GM15510 (cell line): ENCODE results near the gene TNFAIP8.

Experiments
- POLR2A ChIP-seq: IDR thresholded peaks from 3 replicates; pipeline ENCODE4 v1.6.1; 2011; ENCODE audit warnings: borderline replicate concordance; ENCODE audit not compliant: insufficient read length; ENCODE audit errors: extremely low read depth

The TNFAIP8 gene

GRCh38 chr5:119322312-119322947 is 33.4 kb upstream of the TNFAIP8 start:
- TF ChIP-seq POLR2A, result no peak

- no peak for TF ChIP-seq POLR2A
These were observed 32.8 kb upstream of the TNFAIP8 start for GRCh38 chr5:119322948-119323537.

- TF ChIP-seq POLR2A, result no peak
These were observed 32.2 kb upstream of the TNFAIP8 start for GRCh38 chr5:119323601-119324000.

- no peak for TF ChIP-seq POLR2A
These were observed 31.0 kb upstream of the TNFAIP8 start for GRCh38 chr5:119324842-119325241.

GRCh38 chr5:119327018-119327417 is 28.8 kb upstream of the TNFAIP8 start:
- no peak for TF ChIP-seq POLR2A

- TF ChIP-seq POLR2A, result no peak
These were observed 26.8 kb upstream of the TNFAIP8 start for GRCh38 chr5:119328753-119329602.

GRCh38 chr5:119329666-119330065 is 26.2 kb upstream of the TNFAIP8 start:
- no peak for TF ChIP-seq POLR2A

- TF ChIP-seq POLR2A, result no peak
These were observed 25.2 kb upstream of the TNFAIP8 start for GRCh38 chr5:119330367-119331183.

- TF ChIP-seq POLR2A, result no peak
These were observed 24.2 kb upstream of the TNFAIP8 start for GRCh38 chr5:119331566-119332095.

GRCh38 chr5:119332208-119332607 is 23.6 kb upstream of the TNFAIP8 start:
- TF ChIP-seq POLR2A, result no peak

- TF ChIP-seq POLR2A, result peak; percentile 36
These were observed 22.8 kb upstream of the TNFAIP8 start for GRCh38 chr5:119332978-119333401.

GRCh38 chr5:119333421-119333851 is 22.4 kb upstream of the TNFAIP8 start:
- TF ChIP-seq POLR2A, result no peak

- peak; percentile 20 for TF ChIP-seq POLR2A
These were observed 20.6 kb upstream of the TNFAIP8 start for GRCh38 chr5:119335261-119335677.

GRCh38 chr5:119336262-119336661 is 19.6 kb upstream of the TNFAIP8 start:
- no peak for TF ChIP-seq POLR2A
